Upper lobe of left lung (tissue), 4 donors: ENCODE measurements around the gene PAK1IP1.

Experiments used
- CTCF ChIP-seq, 6 experiments: fragments of 450-650 bp in 4 of 6; fragments of 200-600 bp in 2 of 6; sonication (generic) in 2 of 6; IDR thresholded peaks; one replicate each; pipeline ENCODE4 v1.5.1; 2016 to 2019; ENCODE audit warnings: antibody characterized with exemption in 6 of 6
- EP300 ChIP-seq, 4 donors: sonication (generic); formaldehyde crosslinking; IDR thresholded peaks; one replicate each; pipeline ENCODE4 v1.5.1; 2017; ENCODE audit warnings: antibody characterized with exemption in 4 of 4, control low read depth in 2 of 4
- POLR2AphosphoS5 ChIP-seq, 2 donors: sonication (generic); formaldehyde crosslinking; IDR thresholded peaks; one replicate each; pipeline ENCODE4 v1.5.1; 2017; ENCODE audit warnings: antibody characterized with exemption in 2 of 2

GRCh38 chr6:10722570-10722819 lies 27.7 kb downstream of the PAK1IP1 start:
- TF ChIP-seq CTCF (IDR thresholded peaks at IDR 0.05) (no peak), POLR2AphosphoS5 (IDR thresholded peaks at IDR 0.05) (no peak), EP300 (IDR thresholded peaks at IDR 0.05) (no peak)
